ENCODE results near the gene APCDD1L.
"Not testable (repeated sequence)": the region's sequence is repeated elsewhere in the genome, so short reads cannot be mapped to it uniquely, and the experiment has no call there.

The APCDD1L gene

GRCh38 chr20:58508762-58509395 is 6.3 kb downstream of the APCDD1L start:
- no peak for TF ChIP-seq POU2F2 (IDR thresholded peaks at IDR 0.05; ENCODE audit: low read depth, low read length)
- no peak for TF ChIP-seq POLR2A (IDR thresholded peaks at IDR 0.05; ENCODE audit: low read depth, low read length)
- TF ChIP-seq PAX5 (IDR thresholded peaks at IDR 0.05; ENCODE audit: insufficient read depth, low read length, severe bottlenecking): no peak
- no peak for TF ChIP-seq TAF1 (IDR thresholded peaks at IDR 0.05; ENCODE audit: low read depth, low read length)
- TF ChIP-seq SPI1 (IDR thresholded peaks at IDR 0.05; ENCODE audit: low read depth, low read length): no peak
- no peak for TF ChIP-seq POLR2AphosphoS5 (IDR thresholded peaks at IDR 0.05; ENCODE audit: low read depth, low read length)
- no peak for FAIRE-seq
- DNase-seq (ENCODE audit: insufficient read length, low spot score): no peak

- FAIRE-seq; DNase-seq (ENCODE audit: insufficient read length, low spot score): not testable (repeated sequence)
Observed at GRCh38 chr20:58506999-58507398, 8.2 kb downstream of the APCDD1L start.

DNA sequence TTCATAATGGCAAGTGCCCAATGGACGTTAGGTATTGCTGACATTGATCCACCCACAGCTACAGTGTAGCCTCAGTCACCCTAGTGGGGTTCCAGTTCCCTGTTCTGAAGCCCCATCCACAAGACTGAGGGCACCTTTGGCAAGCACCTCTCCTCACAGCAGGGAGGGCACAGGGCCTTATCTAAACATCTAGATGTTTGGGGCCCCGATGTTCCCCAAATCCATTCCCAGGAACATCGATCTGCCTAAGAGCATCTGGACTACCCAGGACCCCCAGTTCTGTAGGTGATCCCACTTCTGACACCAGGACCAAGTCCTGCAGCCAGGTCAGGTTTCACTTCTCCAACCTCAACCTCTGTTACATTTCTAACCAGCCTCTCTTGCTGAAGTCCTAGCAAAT is 10.6 kb downstream of the APCDD1L start:
- no peak for DNase-seq (ENCODE audit: insufficient read length, low spot score)
- TF ChIP-seq POU2F2 (IDR thresholded peaks at IDR 0.05; ENCODE audit: low read depth, low read length) (no peak), POLR2AphosphoS5 (IDR thresholded peaks at IDR 0.05; ENCODE audit: low read depth, low read length) (no peak), PAX5 (IDR thresholded peaks at IDR 0.05; ENCODE audit: insufficient read depth, low read length, severe bottlenecking) (no peak), SPI1 (IDR thresholded peaks at IDR 0.05; ENCODE audit: low read depth, low read length) (no peak), TAF1 (IDR thresholded peaks at IDR 0.05; ENCODE audit: low read depth, low read length) (no peak), POLR2A (IDR thresholded peaks at IDR 0.05; ENCODE audit: low read depth, low read length) (no peak)

DNA sequence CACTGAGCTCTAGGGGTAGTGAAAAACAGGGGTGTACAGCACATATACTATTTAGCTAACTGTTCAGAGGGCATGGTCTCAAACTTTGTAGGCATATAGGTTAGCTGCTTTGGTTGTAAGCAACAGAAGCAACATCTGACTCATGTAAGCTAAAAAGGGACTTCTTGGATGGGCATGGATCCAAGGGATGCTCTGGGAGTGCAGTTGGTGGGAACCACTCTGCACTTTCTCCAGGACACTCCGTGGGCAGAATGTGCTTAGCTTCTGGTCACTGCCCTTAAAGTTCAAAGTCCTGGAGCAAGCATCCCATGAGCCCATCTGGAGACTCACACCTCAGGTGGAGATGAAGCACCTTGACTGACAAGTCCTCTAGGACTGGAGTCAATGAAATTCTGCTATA is 11.5 kb downstream of the APCDD1L start:
- DNase-seq (ENCODE audit: insufficient read length, low spot score): no peak
- TF ChIP-seq POLR2AphosphoS5 (IDR thresholded peaks at IDR 0.05; ENCODE audit: low read depth, low read length) (no peak), SPI1 (IDR thresholded peaks at IDR 0.05; ENCODE audit: low read depth, low read length) (no peak), PAX5 (IDR thresholded peaks at IDR 0.05; ENCODE audit: insufficient read depth, low read length, severe bottlenecking) (no peak), POU2F2 (IDR thresholded peaks at IDR 0.05; ENCODE audit: low read depth, low read length) (no peak), TAF1 (IDR thresholded peaks at IDR 0.05; ENCODE audit: low read depth, low read length) (no peak), POLR2A (IDR thresholded peaks at IDR 0.05; ENCODE audit: low read depth, low read length) (no peak)
- FAIRE-seq: no peak

More for the DNA sequence above, 10.6 kb downstream of the APCDD1L start:
- FAIRE-seq: no peak

DNA sequence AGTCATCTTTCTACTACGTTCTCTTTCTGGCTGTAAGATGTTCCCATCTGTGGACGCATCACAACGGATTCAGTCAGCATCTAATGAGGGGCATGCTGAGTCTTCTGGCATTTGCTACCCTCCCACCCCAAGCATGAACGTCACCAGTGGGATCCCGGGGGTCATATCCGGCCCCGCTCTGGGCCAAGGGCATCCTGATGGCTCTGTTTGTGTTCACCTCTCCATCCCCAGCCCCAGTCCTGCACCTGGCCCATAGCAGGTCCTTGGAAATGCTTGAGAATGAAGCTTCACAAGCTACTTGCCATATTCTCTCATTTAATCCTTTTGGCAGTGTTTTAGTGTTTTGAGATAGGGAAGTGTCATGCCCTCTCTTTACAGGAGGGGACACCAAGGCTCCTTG is 14.9 kb downstream of the APCDD1L start:
- DNase-seq (ENCODE audit: insufficient read length, low spot score) (no peak), FAIRE-seq (no peak)
- no peak for TF ChIP-seq POLR2A (IDR thresholded peaks at IDR 0.05; ENCODE audit: low read depth, low read length)
- TF ChIP-seq PAX5 (IDR thresholded peaks at IDR 0.05; ENCODE audit: insufficient read depth, low read length, severe bottlenecking): no peak
- TF ChIP-seq SPI1 (IDR thresholded peaks at IDR 0.05; ENCODE audit: low read depth, low read length): no peak
- TF ChIP-seq POU2F2 (IDR thresholded peaks at IDR 0.05; ENCODE audit: low read depth, low read length): no peak
- TF ChIP-seq POLR2AphosphoS5 (IDR thresholded peaks at IDR 0.05; ENCODE audit: low read depth, low read length): no peak
- TF ChIP-seq TAF1 (IDR thresholded peaks at IDR 0.05; ENCODE audit: low read depth, low read length): no peak

GRCh38 chr20:58498470-58499068 is 16.6 kb downstream of the APCDD1L start:
- DNase-seq (ENCODE audit: insufficient read length, low spot score): no peak
- FAIRE-seq: no peak
- TF ChIP-seq SPI1 (IDR thresholded peaks at IDR 0.05; ENCODE audit: low read depth, low read length) (no peak), POLR2A (IDR thresholded peaks at IDR 0.05; ENCODE audit: low read depth, low read length) (no peak), TAF1 (IDR thresholded peaks at IDR 0.05; ENCODE audit: low read depth, low read length) (no peak), PAX5 (IDR thresholded peaks at IDR 0.05; ENCODE audit: insufficient read depth, low read length, severe bottlenecking) (no peak)

GRCh38 chr20:58497724-58498469 is 17.3 kb downstream of the APCDD1L start:
- FAIRE-seq (no peak), DNase-seq (ENCODE audit: insufficient read length, low spot score) (no peak)

GRCh38 chr20:58497076-58497641 is 18.0 kb downstream of the APCDD1L start:
- DNase-seq (ENCODE audit: insufficient read length, low spot score) (no peak), FAIRE-seq (no peak)
- no peak for TF ChIP-seq POU2F2 (IDR thresholded peaks at IDR 0.05; ENCODE audit: low read depth, low read length)
- TF ChIP-seq POLR2AphosphoS5 (IDR thresholded peaks at IDR 0.05; ENCODE audit: low read depth, low read length): no peak
- no peak for TF ChIP-seq PAX5 (IDR thresholded peaks at IDR 0.05; ENCODE audit: insufficient read depth, low read length, severe bottlenecking)
- no peak for TF ChIP-seq POLR2A (IDR thresholded peaks at IDR 0.05; ENCODE audit: low read depth, low read length)
- no peak for TF ChIP-seq SPI1 (IDR thresholded peaks at IDR 0.05; ENCODE audit: low read depth, low read length)
- TF ChIP-seq TAF1 (IDR thresholded peaks at IDR 0.05; ENCODE audit: low read depth, low read length): no peak

More at GRCh38 chr20:58497724-58498469, 17.3 kb downstream of the APCDD1L start:
- no peak for TF ChIP-seq TAF1 (IDR thresholded peaks at IDR 0.05; ENCODE audit: low read depth, low read length)
- TF ChIP-seq SPI1 (IDR thresholded peaks at IDR 0.05; ENCODE audit: low read depth, low read length): no peak
- TF ChIP-seq POU2F2 (IDR thresholded peaks at IDR 0.05; ENCODE audit: low read depth, low read length): no peak
- no peak for TF ChIP-seq POLR2AphosphoS5 (IDR thresholded peaks at IDR 0.05; ENCODE audit: low read depth, low read length)
- no peak for TF ChIP-seq PAX5 (IDR thresholded peaks at IDR 0.05; ENCODE audit: insufficient read depth, low read length, severe bottlenecking)
- no peak for TF ChIP-seq POLR2A (IDR thresholded peaks at IDR 0.05; ENCODE audit: low read depth, low read length)

GRCh38 chr20:58496429-58496769 is 18.8 kb downstream of the APCDD1L start:
- DNase-seq (ENCODE audit: insufficient read length, low spot score) (no peak), FAIRE-seq (no peak)
- no peak for TF ChIP-seq TAF1 (IDR thresholded peaks at IDR 0.05; ENCODE audit: low read depth, low read length)
- TF ChIP-seq PAX5 (IDR thresholded peaks at IDR 0.05; ENCODE audit: insufficient read depth, low read length, severe bottlenecking): no peak
- no peak for TF ChIP-seq POLR2A (IDR thresholded peaks at IDR 0.05; ENCODE audit: low read depth, low read length)
- no peak for TF ChIP-seq POLR2AphosphoS5 (IDR thresholded peaks at IDR 0.05; ENCODE audit: low read depth, low read length)
- no peak for TF ChIP-seq POU2F2 (IDR thresholded peaks at IDR 0.05; ENCODE audit: low read depth, low read length)
- no peak for TF ChIP-seq SPI1 (IDR thresholded peaks at IDR 0.05; ENCODE audit: low read depth, low read length)

Measured in GM12891 (cell line).